Sigmoid colon (tissue), 7 donors: ENCODE data around the gene NEURL1. TPM values are rescaled to one million over a fixed set of nuclear protein-coding genes. Genes with fewer than 3 reads are reported as not detected.

Experiments
- DNase-seq: peaks from one replicate; pipeline ENCODE4 v3.0.0-alpha.2; 2019
- H3K27ac ChIP-seq, 4 donors: fragments of 200-600 bp; sonication (generic); one replicate each; pipeline ENCODE4 v1.5.1; 2016 to 2019; ENCODE audit warnings: mild to moderate bottlenecking in 1 of 4
- H3K27me3 ChIP-seq, 3 donors: fragments of 200-600 bp; sonication (generic); one replicate each; pipeline ENCODE4 v1.5.1; 2019; ENCODE audit warnings: mild to moderate bottlenecking in 1 of 3
- H3K36me3 ChIP-seq, 4 donors: fragments of 200-600 bp; sonication (generic); one replicate each; pipeline ENCODE4 v1.5.1; 2016 to 2019
- H3K4me1 ChIP-seq, 4 donors: fragments of 200-600 bp; sonication (generic); one replicate each; pipeline ENCODE4 v1.5.1; 2017 to 2019
- H3K4me3 ChIP-seq, 4 donors: fragments of 200-600 bp; sonication (generic); one replicate each; pipeline ENCODE4 v1.5.1; 2017 to 2019; ENCODE audit warnings: mild to moderate bottlenecking in 2 of 4, moderate library complexity in 1 of 4
- H3K9me3 ChIP-seq, 4 donors: fragments of 200-600 bp in 3 of 4; sonication (generic) in 3 of 4; one replicate each; pipeline versions ENCODE4 v1.5.1 to v1.6.1; 2013 to 2019
- CTCF ChIP-seq, 4 experiments: fragments of 450-650 bp in 3 of 4; fragments of 200-600 bp in 1 of 4; IDR thresholded peaks; one replicate each; pipeline ENCODE4 v1.5.1; 2016 to 2019; ENCODE audit warnings: antibody characterized with exemption in 4 of 4, mild to moderate bottlenecking in 3 of 4, moderate library complexity in 2 of 4
- EP300 ChIP-seq, 4 donors: sonication (generic); formaldehyde crosslinking; IDR thresholded peaks; one replicate each; pipeline ENCODE4 v1.6.1; 2017; ENCODE audit warnings: antibody characterized with exemption in 4 of 4
- POLR2A ChIP-seq, 2 donors: fragments of 450-650 bp; IDR thresholded peaks; one replicate each; pipeline ENCODE4 v1.6.1; 2016; ENCODE audit warnings: antibody characterized with exemption in 2 of 2, mild to moderate bottlenecking in 2 of 2, moderate library complexity in 2 of 2
- POLR2AphosphoS5 ChIP-seq, 4 donors: sonication (generic); formaldehyde crosslinking; IDR thresholded peaks; one replicate each; pipeline ENCODE4 v1.6.1; 2017; ENCODE audit warnings: antibody characterized with exemption in 4 of 4
- WGBS, 2 donors: extraction: QIAGEN DNeasy Blood & Tissue Kit; methylation state at CpG; one replicate each; pipeline ENCODE4 v1.1.7; 2013; 5-methylcytosine and 5-hydroxymethylcytosine counted together
- intact Hi-C: fragments of 100-400 bp; cut with DNase I; formaldehyde crosslinking; loops from one replicate; pipeline ENCODE4 v1.15.1; 2023
- polyA plus RNA-seq, 3 donors: library from polyadenylated mRNA; stranded (reverse); fragments of 200-250 nt; gene quantifications; one replicate each; pipeline ENCODE4 v1.2.3, GENCODE V29; 2013
- total RNA-seq, 4 donors: library from RNA; depleted of rRNA; stranded (reverse); fragments of >200 nt; gene quantifications; one replicate each; pipeline ENCODE4 v1.1.0, GENCODE V29; 2016
- donor health status: healthy with polysubstance abuse.
- donor health status: Bipolar disorder and iron deficiency.
- donor health status: healthy.

NEURL1 gene
- total and polyA plus RNA-seq, 7 donors = 0.41 to 54.1 (median 15.3) TPM; not detected in 1

GRCh38 chr10:103590060-103590459 is 96.6 kb downstream of the NEURL1 start:
- no peak overlapping the region for H3K27ac ChIP-seq
- H3K9me3 ChIP-seq = no peaks in the 10 kb centered on the region
- peaks cover 0 to 15% (median 0%) of the 10 kb centered on the region in 4 donors for H3K36me3 ChIP-seq
- peaks cover under 1 to 4% (median under 1%) of the 10 kb centered on the region in 3 donors for H3K27me3 ChIP-seq
- intact Hi-C loops = loop anchor here (5.0 to 10.0 kb wide), 2 partner anchors 173 to 265 kb away; partner anchors contain the start of gene SH3PXD2A
- TF ChIP-seq EP300 (IDR thresholded peaks at IDR 0.05) = no peak
- no peak for DNase-seq
- H3K4me3 ChIP-seq = no peak overlapping the region
- WGBS, 2 donors = 94 to 95% methylated on average over 20 of the region's 20 CpGs
- no peaks in the 10 kb centered on the region for H3K4me1 ChIP-seq

GRCh38 chr10:103590744-103591291 is 97.3 kb downstream of the NEURL1 start:
- Histone ChIP-seq H3K4me3 (no peak overlapping the region), H3K9me3 (no peaks in the 10 kb centered on the region), H3K27ac (no peak overlapping the region), H3K4me1 (no peaks in the 10 kb centered on the region), H3K27me3 (no peaks in the 10 kb centered on the region), H3K36me3 (peaks cover 0 to 15% (median 0%) of the 10 kb centered on the region in 4 donors)
- no peak for TF ChIP-seq POLR2A (IDR thresholded peaks at IDR 0.05)
- TF ChIP-seq EP300 (IDR thresholded peaks at IDR 0.05) = no peak
- no peak for TF ChIP-seq CTCF (IDR thresholded peaks at IDR 0.05)
- TF ChIP-seq POLR2AphosphoS5 (IDR thresholded peaks at IDR 0.05) = no peak
- no peak for DNase-seq
- WGBS, 2 donors = 87 to 93% methylated on average over 6 of the region's 6 CpGs
- intact Hi-C loops = loop anchor here (5.0 to 10.0 kb wide), 2 partner anchors 174 to 264 kb away; partner anchors contain the start of gene SH3PXD2A

GRCh38 chr10:103592186-103593021 is 98.9 kb downstream of the NEURL1 start:
- no peaks in the 10 kb centered on the region for H3K9me3 ChIP-seq
- WGBS, 2 donors = 86 to 88% methylated on average over 15 of the region's 15 CpGs
- no peak overlapping the region for H3K27ac ChIP-seq
- H3K4me1 ChIP-seq = no peaks in the 10 kb centered on the region
- TF ChIP-seq EP300 (IDR thresholded peaks at IDR 0.05) (no peak), CTCF (IDR thresholded peaks at IDR 0.05) (peak in 3 of 4 experiments; percentile 28 to 69 (median 31))
- no peak for DNase-seq
- H3K36me3 ChIP-seq = peaks cover 0 to 11% (median 0%) of the 10 kb centered on the region in 4 donors
- H3K27me3 ChIP-seq = no peaks in the 10 kb centered on the region
- intact Hi-C loops = loop anchor here (5.0 to 10.0 kb wide), 2 partner anchors 175 to 262 kb away; partner anchors contain the start of gene SH3PXD2A
- no peak overlapping the region for H3K4me3 ChIP-seq

- intact Hi-C loops = loop anchor here (5.0 to 10.0 kb wide), 2 partner anchors 176 to 262 kb away; partner anchors contain the start of gene SH3PXD2A
- H3K9me3 ChIP-seq = no peaks in the 10 kb centered on the region
- no peak overlapping the region for H3K4me3 ChIP-seq
- H3K36me3 ChIP-seq = peaks cover 0 to 5% (median 0%) of the 10 kb centered on the region in 4 donors
- no peak overlapping the region for H3K27ac ChIP-seq
- TF ChIP-seq POLR2AphosphoS5 (IDR thresholded peaks at IDR 0.05) (no peak), POLR2A (IDR thresholded peaks at IDR 0.05) (no peak), CTCF (IDR thresholded peaks at IDR 0.05) (no peak), EP300 (IDR thresholded peaks at IDR 0.05) (no peak)
- no peaks in the 10 kb centered on the region for H3K4me1 ChIP-seq
- WGBS, 2 donors = 66 to 86% methylated on average over 3 of the region's 3 CpGs
- DNase-seq = no peak
- no peaks in the 10 kb centered on the region for H3K27me3 ChIP-seq
Observed at GRCh38 chr10:103593022-103593570, 99.6 kb downstream of the NEURL1 start.
